Astrocyte (in vitro differentiated cells and primary cell): Measurements from ENCODE around the gene DISC1. TPM values are rescaled to one million over a fixed set of nuclear protein-coding genes. Genes with fewer than 3 reads are reported as not detected.

Experiments used
- DNase-seq: peaks from one replicate; pipeline ENCODE4 v3.0.0-alpha.2; 2010; ENCODE audit warnings: low read depth
- FAIRE-seq: peaks from 2 replicates; lab custom pipeline; 2011; peaks lifted over from hg19 to GRCh38; lab: Jason Lieb, UNC
- H2AFZ ChIP-seq: 2 replicates; pipeline ENCODE4 v1.6.0; 2012; ENCODE audit warnings: low read depth, low read length, inconsistent platforms
- H3K27ac ChIP-seq: 2 replicates; pipeline ENCODE4 v1.5.1; 2011; ENCODE audit warnings: low read depth, low read length, inconsistent platforms
- H3K27me3 ChIP-seq: 2 replicates; pipeline ENCODE4 v1.6.0; 2011; ENCODE audit warnings: low read length, inconsistent platforms; ENCODE audit not compliant: insufficient read depth
- H3K36me3 ChIP-seq: 2 replicates; pipeline ENCODE4 v1.5.1; 2011; ENCODE audit warnings: low read length, inconsistent platforms; ENCODE audit not compliant: insufficient read depth
- H3K4me1 ChIP-seq: 2 replicates; pipeline ENCODE4 v1.5.1; 2011; ENCODE audit warnings: low read length, inconsistent platforms; ENCODE audit not compliant: insufficient read depth
- H3K4me2 ChIP-seq: 2 replicates; pipeline ENCODE4 v1.6.0; 2012; ENCODE audit warnings: low read length, inconsistent platforms
- H3K4me3 ChIP-seq: 2 replicates; pipeline ENCODE4 v1.5.1; 2011; ENCODE audit warnings: low read depth, mild to moderate bottlenecking, low read length, inconsistent platforms; ENCODE audit not compliant: insufficient read depth
- H3K79me2 ChIP-seq: 2 replicates; pipeline ENCODE4 v1.6.0; 2012; ENCODE audit warnings: mild to moderate bottlenecking, low read length, inconsistent platforms; ENCODE audit not compliant: insufficient read depth
- H3K9ac ChIP-seq: 2 replicates; pipeline ENCODE4 v1.6.0; 2012; ENCODE audit warnings: mild to moderate bottlenecking, low read length, inconsistent platforms
- H3K9me3 ChIP-seq: 2 replicates; pipeline ENCODE4 v1.5.1; 2012; ENCODE audit warnings: low read depth, mild to moderate bottlenecking, low read length, inconsistent platforms; ENCODE audit not compliant: insufficient read depth
- H4K20me1 ChIP-seq: 2 replicates; pipeline ENCODE4 v1.6.0; 2012; ENCODE audit warnings: low read length, inconsistent platforms; ENCODE audit not compliant: insufficient read depth
- H3K27ac Mint-ChIP-seq: one replicate; pipeline ENCODE4 v1.8.0; 2021; ENCODE audit warnings: mild to moderate bottlenecking, mixed read lengths; ENCODE audit not compliant: unreplicated experiment
- H3K27me3 Mint-ChIP-seq: one replicate; pipeline ENCODE4 v1.8.0; 2021; ENCODE audit warnings: low read depth, mixed read lengths; ENCODE audit not compliant: unreplicated experiment
- H3K36me3 Mint-ChIP-seq: one replicate; pipeline ENCODE4 v1.8.0; 2021; ENCODE audit warnings: low read depth, mixed read lengths; ENCODE audit not compliant: unreplicated experiment
- H3K4me1 Mint-ChIP-seq: one replicate; pipeline ENCODE4 v1.8.0; 2021; ENCODE audit warnings: low read depth, mixed read lengths; ENCODE audit not compliant: unreplicated experiment
- H3K4me3 Mint-ChIP-seq: one replicate; pipeline ENCODE4 v1.8.0; 2021; ENCODE audit warnings: mild to moderate bottlenecking, moderate library complexity, mixed read lengths; ENCODE audit not compliant: unreplicated experiment
- H3K9me3 Mint-ChIP-seq: one replicate; pipeline ENCODE4 v1.8.0; 2021; ENCODE audit warnings: mild to moderate bottlenecking, mixed read lengths; ENCODE audit not compliant: unreplicated experiment
- EZH2 ChIP-seq: IDR thresholded peaks from 2 replicates; pipeline ENCODE4 v1.6.1; 2012; ENCODE audit warnings: mild to moderate bottlenecking, low read length, inconsistent platforms; ENCODE audit not compliant: insufficient read depth
- total RNA-seq: library from RNA; stranded (reverse); gene quantifications from 2 replicates; pipeline ENCODE4 v1.2.1, GENCODE V29; 2021
- TF ChIP-seq, protein P1 (sequence below): IDR thresholded peaks from 2 replicates; pipeline ENCODE4 v1.5.1; 2011; ENCODE audit warnings: low read depth, mild to moderate bottlenecking, inconsistent platforms, low read length, moderate library complexity; ENCODE audit not compliant: insufficient read depth

DISC1 gene
- total RNA-seq, 1 donor from 2014 or later: 9.1 TPM

DNA sequence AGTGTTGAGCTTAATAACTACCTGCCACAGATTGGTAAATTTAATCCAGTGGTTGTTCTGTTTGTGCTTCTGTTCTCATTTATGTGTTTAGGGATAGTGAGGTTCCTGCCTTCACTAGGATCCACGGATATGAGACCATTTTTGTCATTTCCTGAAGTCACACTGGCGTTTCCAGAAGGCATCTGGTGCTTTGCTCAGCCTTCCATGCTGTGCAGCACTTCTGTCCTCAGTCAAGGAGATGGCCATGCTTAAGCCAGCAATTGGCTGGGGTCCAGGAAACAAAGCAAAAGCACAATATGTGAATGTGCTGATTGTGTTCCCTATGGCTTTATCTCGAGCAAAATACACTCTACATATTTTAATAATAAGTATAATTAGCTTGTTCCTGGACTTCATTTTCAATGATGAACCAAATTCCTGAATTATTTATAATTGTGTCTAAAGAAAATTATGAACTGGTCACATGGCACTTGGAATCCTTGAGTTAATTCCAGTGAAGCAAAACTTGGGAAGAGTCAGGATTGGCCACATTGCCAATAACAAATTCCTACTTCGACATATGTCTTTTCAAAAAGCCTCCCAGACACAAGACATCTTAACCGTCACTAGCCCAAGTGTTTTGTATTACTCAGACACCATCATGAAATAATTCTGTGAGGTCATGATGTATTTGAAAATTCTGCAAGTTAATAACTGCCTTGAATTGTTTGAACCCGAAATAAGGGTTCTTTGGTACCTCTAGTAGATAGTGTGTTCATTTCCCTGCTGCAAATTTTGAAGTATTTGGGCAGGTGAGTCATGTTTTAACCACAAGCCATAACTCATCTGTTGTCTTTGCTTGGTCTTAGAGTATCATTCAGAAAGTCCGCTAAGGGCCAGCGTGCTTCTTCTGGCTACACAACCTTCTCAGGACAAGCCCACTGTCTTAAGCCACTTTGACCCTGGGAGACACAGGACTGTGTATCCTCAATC lies 412.4 kb downstream of the DISC1 start:
- H3K4me1 Mint-ChIP-seq: peaks cover 7% of the 10 kb centered on the region
- FAIRE-seq: no peak

DNA sequence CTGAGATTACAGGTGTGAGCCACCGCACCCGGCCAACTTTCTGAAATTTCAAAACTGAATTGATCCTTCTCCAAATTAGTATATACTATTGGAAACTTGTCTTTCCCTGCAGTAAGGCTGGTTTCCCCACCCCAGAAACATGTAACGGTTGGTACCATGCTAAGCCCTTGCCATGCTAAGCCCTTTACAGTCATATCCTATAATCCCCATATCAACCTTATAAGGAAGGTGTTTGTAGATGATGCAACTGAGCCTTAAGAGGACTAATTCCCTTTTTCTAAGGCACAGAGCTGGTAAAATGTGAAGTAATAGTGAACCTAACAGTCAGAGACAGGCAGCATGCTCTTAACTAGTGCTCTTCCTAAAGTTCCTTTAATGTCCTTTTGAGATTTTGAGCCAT lies 413.7 kb downstream of the DISC1 start:
- H3K27ac ChIP-seq: no peak overlapping the region
- FAIRE-seq (no peak), DNase-seq (no peak)
- H3K36me3 ChIP-seq: no peaks in the 10 kb centered on the region
- no peak overlapping the region for H3K4me2 ChIP-seq
- Mint-ChIP-seq H3K4me3 (no peak overlapping the region), H3K9me3 (peaks cover 3% of the 10 kb centered on the region), H3K27me3 (peaks cover 2% of the 10 kb centered on the region), H3K4me1 (peaks cover 7% of the 10 kb centered on the region), H3K27ac (no peak overlapping the region), H3K36me3 (peaks cover 1% of the 10 kb centered on the region)
- no peaks in the 10 kb centered on the region for H3K4me1 ChIP-seq
- H3K9me3 ChIP-seq: no peaks in the 10 kb centered on the region
- TF ChIP-seq EZH2: no peak
- TF ChIP-seq, protein P1, sequence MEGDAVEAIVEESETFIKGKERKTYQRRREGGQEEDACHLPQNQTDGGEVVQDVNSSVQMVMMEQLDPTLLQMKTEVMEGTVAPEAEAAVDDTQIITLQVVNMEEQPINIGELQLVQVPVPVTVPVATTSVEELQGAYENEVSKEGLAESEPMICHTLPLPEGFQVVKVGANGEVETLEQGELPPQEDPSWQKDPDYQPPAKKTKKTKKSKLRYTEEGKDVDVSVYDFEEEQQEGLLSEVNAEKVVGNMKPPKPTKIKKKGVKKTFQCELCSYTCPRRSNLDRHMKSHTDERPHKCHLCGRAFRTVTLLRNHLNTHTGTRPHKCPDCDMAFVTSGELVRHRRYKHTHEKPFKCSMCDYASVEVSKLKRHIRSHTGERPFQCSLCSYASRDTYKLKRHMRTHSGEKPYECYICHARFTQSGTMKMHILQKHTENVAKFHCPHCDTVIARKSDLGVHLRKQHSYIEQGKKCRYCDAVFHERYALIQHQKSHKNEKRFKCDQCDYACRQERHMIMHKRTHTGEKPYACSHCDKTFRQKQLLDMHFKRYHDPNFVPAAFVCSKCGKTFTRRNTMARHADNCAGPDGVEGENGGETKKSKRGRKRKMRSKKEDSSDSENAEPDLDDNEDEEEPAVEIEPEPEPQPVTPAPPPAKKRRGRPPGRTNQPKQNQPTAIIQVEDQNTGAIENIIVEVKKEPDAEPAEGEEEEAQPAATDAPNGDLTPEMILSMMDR: no peak
- no peaks in the 10 kb centered on the region for H3K27me3 ChIP-seq
- H3K79me2 ChIP-seq: no peaks in the 10 kb centered on the region
- no peak overlapping the region for H2AFZ ChIP-seq
- H4K20me1 ChIP-seq: no peaks in the 10 kb centered on the region
- H3K4me3 ChIP-seq: no peak overlapping the region
- H3K9ac ChIP-seq: no peak overlapping the region

More for the DNA sequence above, 412.4 kb downstream of the DISC1 start:
- no peaks in the 10 kb centered on the region for H4K20me1 ChIP-seq
- Mint-ChIP-seq H3K9me3 (peaks cover 3% of the 10 kb centered on the region), H3K36me3 (peaks cover 1% of the 10 kb centered on the region), H3K27me3 (no peaks in the 10 kb centered on the region), H3K27ac (no peak overlapping the region), H3K4me3 (no peak overlapping the region)
- no peaks in the 10 kb centered on the region for H3K27me3 ChIP-seq
- no peak for TF ChIP-seq EZH2
- TF ChIP-seq, protein P1: no peak
- no peaks in the 10 kb centered on the region for H3K79me2 ChIP-seq
- H3K9me3 ChIP-seq: no peaks in the 10 kb centered on the region
- no peak overlapping the region for H3K4me3 ChIP-seq
- no peak overlapping the region for H2AFZ ChIP-seq
- no peak overlapping the region for H3K4me2 ChIP-seq
- peak; percentile 82 for DNase-seq
- no peaks in the 10 kb centered on the region for H3K4me1 ChIP-seq
- no peak overlapping the region for H3K27ac ChIP-seq
- no peaks in the 10 kb centered on the region for H3K36me3 ChIP-seq
- H3K9ac ChIP-seq: no peak overlapping the region

DNA sequence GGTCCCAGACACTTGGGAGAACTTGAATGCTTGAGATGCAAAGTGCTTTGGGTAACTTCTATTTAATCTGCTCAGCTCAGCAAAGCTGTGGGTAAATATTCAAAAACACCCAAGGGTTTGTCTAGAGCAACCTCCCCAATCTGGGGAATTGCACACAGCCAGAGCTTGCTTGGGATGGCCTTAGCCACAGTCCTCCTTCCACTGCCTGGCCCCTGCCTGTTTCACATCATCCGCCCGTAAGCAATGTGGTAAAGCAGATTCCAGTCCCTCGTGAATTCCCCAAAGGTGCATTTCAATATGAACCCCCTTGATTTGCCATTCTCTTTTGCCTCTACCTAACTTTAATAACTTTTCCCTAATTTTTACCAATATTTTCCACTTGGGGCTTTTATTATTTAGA lies 418.1 kb downstream of the DISC1 start:
- no peaks in the 10 kb centered on the region for H4K20me1 ChIP-seq
- Mint-ChIP-seq H3K27ac (no peak overlapping the region), H3K9me3 (peaks cover 7% of the 10 kb centered on the region), H3K27me3 (peaks cover 2% of the 10 kb centered on the region), H3K4me1 (peaks cover under 1% of the 10 kb centered on the region), H3K36me3 (no peaks in the 10 kb centered on the region), H3K4me3 (no peak overlapping the region)
- FAIRE-seq (no peak), DNase-seq (no peak)
- no peak overlapping the region for H2AFZ ChIP-seq
- H3K9ac ChIP-seq: no peak overlapping the region
- no peak overlapping the region for H3K4me2 ChIP-seq
- H3K36me3 ChIP-seq: no peaks in the 10 kb centered on the region
- no peaks in the 10 kb centered on the region for H3K9me3 ChIP-seq
- no peaks in the 10 kb centered on the region for H3K27me3 ChIP-seq
- no peak overlapping the region for H3K4me3 ChIP-seq
- no peak for TF ChIP-seq EZH2
- TF ChIP-seq, protein P1: no peak
- H3K27ac ChIP-seq: no peak overlapping the region
- H3K4me1 ChIP-seq: no peaks in the 10 kb centered on the region
- no peaks in the 10 kb centered on the region for H3K79me2 ChIP-seq
